H1 (cell line): ENCODE data around the gene SNRPE. TPM values are rescaled to one million over a fixed set of nuclear protein-coding genes. Genes with fewer than 3 reads are reported as not detected.

Experiments used
- CTCF ChIA-PET: fragments of 300-600 bp; sonication (Branson Sonifier 250); formaldehyde crosslinking; loops from one replicate; lab custom pipeline; 2021; ENCODE audit not compliant: partially characterized antibody; lab: Charles Lee
- POLR2A ChIA-PET: fragments of 300-600 bp; sonication (Branson Sonifier 250); formaldehyde crosslinking; loops from one replicate; lab custom pipeline; 2021; ENCODE audit warnings: inconsistent platforms; ENCODE audit not compliant: partially characterized antibody; lab: Charles Lee
- DNase-seq, 2 experiments: peaks; one replicate each; pipeline versions ENCODE4 v3.0.0 to v3.0.0-alpha.2; 2010 to 2022; ENCODE audit warnings: low spot score in 2 of 2, low read depth in 1 of 2, mixed read lengths in 1 of 2
- FAIRE-seq: peaks from 2 replicates; lab custom pipeline; 2011; peaks lifted over from hg19 to GRCh38; lab: Jason Lieb, UNC
- H2AFZ ChIP-seq: 2 replicates; pipeline ENCODE4 v1.8.1; 2012; ENCODE audit warnings: low read length, inconsistent platforms
- H2AK5ac ChIP-seq: 2 replicates; pipeline ENCODE4 v1.6.1; 2013; ENCODE audit warnings: low read depth, low read length
- H2BK120ac ChIP-seq: replicated peaks from 2 replicates; pipeline ENCODE3; 2013; ENCODE audit warnings: low read depth, low read length, inconsistent platforms
- H2BK12ac ChIP-seq: 2 replicates; pipeline ENCODE4 v1.6.1; 2013; ENCODE audit warnings: low read depth, low read length
- H2BK15ac ChIP-seq: 2 replicates; pipeline ENCODE4 v1.6.1; 2013; ENCODE audit warnings: low read length
- H2BK20ac ChIP-seq: 2 replicates; pipeline ENCODE4 v1.6.1; 2013; ENCODE audit warnings: low read length
- H2BK5ac ChIP-seq: 2 replicates; pipeline ENCODE4 v1.6.1; 2013; ENCODE audit warnings: low read depth, low read length
- H3K14ac ChIP-seq: 2 replicates; pipeline ENCODE4 v1.6.1; 2013; ENCODE audit warnings: inconsistent platforms; ENCODE audit not compliant: insufficient read length
- H3K18ac ChIP-seq: 2 replicates; pipeline ENCODE4 v1.6.1; 2013; ENCODE audit warnings: low read length; ENCODE audit errors: extremely low read depth
- H3K23ac ChIP-seq: 2 replicates; pipeline ENCODE4 v1.6.1; 2013; ENCODE audit warnings: inconsistent platforms; ENCODE audit not compliant: insufficient read length
- H3K23me2 ChIP-seq: 2 replicates; pipeline ENCODE4 v1.6.1; 2013; ENCODE audit warnings: low read depth, low read length
- H3K27ac ChIP-seq: 2 replicates; pipeline ENCODE4 v1.6.1; 2011; ENCODE audit warnings: low read depth, low read length, inconsistent platforms
- H3K27me3 ChIP-seq, 4 experiments: replicated peaks in 1 of 4; 1 replicate in 1 of 4; 2 replicates in 3 of 4; pipeline versions ENCODE4 v1.6.1 to v1.8.1; 2011 to 2013; ENCODE audit warnings: low read length in 3 of 4, mild to moderate bottlenecking in 3 of 4, inconsistent platforms in 2 of 4, mixed read lengths in 2 of 4, moderate library complexity in 1 of 4; ENCODE audit not compliant: control insufficient read depth in 3 of 4, insufficient read depth in 3 of 4; ENCODE audit errors: extremely low read depth in 1 of 4
- H3K36me3 ChIP-seq, 4 experiments: 2 replicates each; pipeline versions ENCODE4 v1.6.1 to v1.8.1; 2011 to 2013; ENCODE audit warnings: mild to moderate bottlenecking in 4 of 4, low read length in 3 of 4, moderate library complexity in 2 of 4, control low read depth in 1 of 4, inconsistent platforms in 1 of 4; ENCODE audit not compliant: insufficient read depth in 4 of 4, control insufficient read depth in 2 of 4
- H3K4ac ChIP-seq: replicated peaks from 2 replicates; pipeline ENCODE3; 2013; ENCODE audit warnings: low read length, low read depth, mixed read lengths, inconsistent platforms; ENCODE audit not compliant: insufficient read length
- H3K4me1 ChIP-seq, 4 experiments: replicated peaks in 1 of 4; 1 replicate in 1 of 4; 2 replicates in 3 of 4; pipeline versions ENCODE4 v1.6.1 to v1.8.1; 2011 to 2013; ENCODE audit warnings: low read length in 3 of 4, inconsistent platforms in 2 of 4, mixed read lengths in 1 of 4; ENCODE audit not compliant: insufficient read depth in 4 of 4, control insufficient read depth in 3 of 4
- H3K4me2 ChIP-seq, 2 experiments: 2 replicates each; pipeline versions ENCODE4 v1.6.1 to v1.8.1; 2011 to 2013; ENCODE audit warnings: low read depth in 2 of 2, low read length in 2 of 2, control low read depth in 1 of 2, inconsistent platforms in 1 of 2, mild to moderate bottlenecking in 1 of 2; ENCODE audit not compliant: insufficient read depth in 1 of 2
- H3K4me3 ChIP-seq, 4 experiments: fragments of 200-600, 300-600 bp in 1 of 4; sonication (generic), shearing (Covaris generic), sonication (Bioruptor Twin) in 1 of 4; 2 replicates each; pipeline versions ENCODE4 v1.5.1 to v1.8.1; 2011 to 2016; ENCODE audit warnings: low read length in 4 of 4, low read depth in 3 of 4, control low read depth in 2 of 4, inconsistent platforms in 2 of 4, mild to moderate bottlenecking in 2 of 4, mixed read lengths in 1 of 4, moderate library complexity in 1 of 4; ENCODE audit not compliant: insufficient read depth in 2 of 4; ENCODE audit errors: extremely low read depth in 1 of 4
- H3K56ac ChIP-seq: replicated peaks from 2 replicates; pipeline ENCODE3; 2013; ENCODE audit warnings: low read depth, mild to moderate bottlenecking, mixed read lengths, low read length, inconsistent platforms; ENCODE audit not compliant: insufficient read length
- H3K79me1 ChIP-seq: 2 replicates; pipeline ENCODE4 v1.6.1; 2013; ENCODE audit warnings: low read depth, low read length, control low read depth
- H3K79me2 ChIP-seq, 2 experiments: 2 replicates each; pipeline versions ENCODE4 v1.6.1 to v1.8.1; 2012 to 2013; ENCODE audit warnings: low read length in 2 of 2, mild to moderate bottlenecking in 2 of 2, inconsistent platforms in 1 of 2; ENCODE audit not compliant: insufficient read depth in 2 of 2, control insufficient read depth in 1 of 2
- H3K9ac ChIP-seq, 4 experiments: replicated peaks in 1 of 4; 1 replicate in 1 of 4; 2 replicates in 3 of 4; pipeline versions ENCODE4 v1.6.1 to v1.8.1; 2011 to 2013; ENCODE audit warnings: low read depth in 3 of 4, low read length in 3 of 4, control low read depth in 2 of 4, mild to moderate bottlenecking in 2 of 4, moderate library complexity in 2 of 4, inconsistent platforms in 1 of 4; ENCODE audit errors: extremely low read depth in 1 of 4
- H3K9me3 ChIP-seq, 2 experiments: 2 replicates each; pipeline versions ENCODE4 v1.6.1 to v1.8.1; 2012 to 2013; ENCODE audit warnings: mild to moderate bottlenecking in 2 of 2, moderate library complexity in 2 of 2, control low read depth in 1 of 2, inconsistent platforms in 1 of 2, low read depth in 1 of 2, low read length in 1 of 2, mixed read lengths in 1 of 2; ENCODE audit not compliant: insufficient read depth in 2 of 2
- H4K20me1 ChIP-seq, 2 experiments: replicated peaks in 1 of 2; 2 replicates each; pipeline versions ENCODE3 to v1.8.1; 2011 to 2013; ENCODE audit warnings: inconsistent platforms in 2 of 2, low read length in 2 of 2, mild to moderate bottlenecking in 1 of 2; ENCODE audit not compliant: insufficient read depth in 2 of 2, control insufficient read depth in 1 of 2
- H4K5ac ChIP-seq: 2 replicates; pipeline ENCODE4 v1.6.1; 2013; ENCODE audit warnings: low read length, low read depth, mixed read lengths, inconsistent platforms; ENCODE audit not compliant: insufficient read length
- H4K8ac ChIP-seq: 2 replicates; pipeline ENCODE4 v1.8.0; 2013; ENCODE audit warnings: mild to moderate bottlenecking, moderate library complexity, low read length, inconsistent platforms; ENCODE audit not compliant: insufficient read depth; ENCODE audit errors: extremely low read depth
- H4K91ac ChIP-seq: replicated peaks from 2 replicates; pipeline ENCODE3; 2013; ENCODE audit warnings: low read length, mixed read lengths, inconsistent platforms; ENCODE audit not compliant: insufficient read length
- BACH1 ChIP-seq: IDR thresholded peaks from 2 replicates; pipeline ENCODE4 v1.6.1; 2012; ENCODE audit warnings: low read length, improper control_type of control experiment
- BRCA1 ChIP-seq: IDR thresholded peaks from 2 replicates; pipeline ENCODE4 v1.6.1; 2012; ENCODE audit warnings: low read depth, low read length, improper control_type of control experiment
- GABPA ChIP-seq: IDR thresholded peaks from 2 replicates; pipeline ENCODE4 v1.6.1; 2011; ENCODE audit warnings: mild to moderate bottlenecking, low read length, moderate library complexity, borderline replicate concordance; ENCODE audit not compliant: insufficient read depth
- JUND ChIP-seq: IDR thresholded peaks from 2 replicates; pipeline ENCODE4 v1.6.1; 2011; ENCODE audit warnings: mild to moderate bottlenecking, improper control_type of control experiment, low read length
- KDM5A ChIP-seq: fragments of 200-600 bp; IDR thresholded peaks from 2 replicates; pipeline ENCODE4 v1.7.1; 2012; ENCODE audit warnings: mild to moderate bottlenecking, low read length, inconsistent platforms, mixed read lengths
- POLR2A ChIP-seq, 2 experiments: IDR thresholded peaks; 1 replicate in 1 of 2; 2 replicates in 1 of 2; pipeline ENCODE4 v1.6.1; 2011; ENCODE audit warnings: low read depth in 2 of 2, low read length in 2 of 2, mild to moderate bottlenecking in 2 of 2; ENCODE audit errors: control extremely low read depth in 1 of 2
- POLR2AphosphoS5 ChIP-seq: IDR thresholded peaks from 2 replicates; pipeline ENCODE4 v1.6.1; 2011; ENCODE audit warnings: low read depth, low read length
- RFX5 ChIP-seq: IDR thresholded peaks from 2 replicates; pipeline ENCODE4 v1.6.1; 2011; ENCODE audit warnings: low read depth, low read length, improper control_type of control experiment, borderline replicate concordance
- SAP30 ChIP-seq: fragments of 300-600 bp; sonication (generic); IDR thresholded peaks from 2 replicates; pipeline ENCODE4 v1.7.1; 2012; ENCODE audit warnings: low read length, moderate library complexity, mild to moderate bottlenecking, inconsistent platforms; ENCODE audit not compliant: insufficient read depth, insufficient replicate concordance
- SP4 ChIP-seq: IDR thresholded peaks from 2 replicates; pipeline ENCODE4 v1.6.1; 2012; ENCODE audit warnings: low read length, inconsistent platforms
- WGBS, 2 experiments: shearing (Covaris generic) in 1 of 2; methylation state at CpG; one replicate each; pipeline versions ENCODE4 v1.1.6 to v1.1.7; 2013 to 2015; ENCODE audit warnings: low lambda C conversion rate in 2 of 2, mixed read lengths in 2 of 2, inconsistent platforms in 1 of 2, low coverage in 1 of 2, missing lambda C conversion rate in 1 of 2; ENCODE audit not compliant: insufficient replicate concordance in 2 of 2, insufficient coverage in 1 of 2, insufficient read length in 1 of 2; ENCODE audit errors: extremely low coverage in 1 of 2, missing lambda C conversion rate in 1 of 2; 5-methylcytosine and 5-hydroxymethylcytosine counted together
- polyA plus RNA-seq, 7 experiments: library from polyadenylated mRNA; depleted of rRNA in 3 of 7; stranded (reverse) in 5 of 7; unstranded in 2 of 7; fragments of >200 nt in 5 of 7; fragments of 200-250 nt in 2 of 7; gene quantifications; 1 replicate in 5 of 7; 2 replicates in 1 of 7; 4 replicates in 1 of 7; pipeline versions ENCODE4 v1.2.1 to v1.2.3, GENCODE V29; 2011 to 2013; ENCODE audit warnings: missing spikeins in 2 of 7, mixed read lengths in 2 of 7
- total RNA-seq: library from RNA; stranded (reverse); fragmentation: NEBNext Ultra II Directional; extraction: Animal tissue kit (Norgen Biotek cat#: 25700); gene quantifications from 2 replicates; pipeline ENCODE4 v1.2.1, GENCODE V29; 2021
- TF ChIP-seq, protein P1 (sequence below): IDR thresholded peaks from 2 replicates; pipeline ENCODE4 v1.6.1; 2012; ENCODE audit warnings: inconsistent platforms

Gene SNRPE
- total and polyA plus RNA-seq, 2 of the 8 experiments (the other 6 are each of a cell fraction or from before 2014, with no cell fraction given) = 416 to 461 TPM

DNA sequence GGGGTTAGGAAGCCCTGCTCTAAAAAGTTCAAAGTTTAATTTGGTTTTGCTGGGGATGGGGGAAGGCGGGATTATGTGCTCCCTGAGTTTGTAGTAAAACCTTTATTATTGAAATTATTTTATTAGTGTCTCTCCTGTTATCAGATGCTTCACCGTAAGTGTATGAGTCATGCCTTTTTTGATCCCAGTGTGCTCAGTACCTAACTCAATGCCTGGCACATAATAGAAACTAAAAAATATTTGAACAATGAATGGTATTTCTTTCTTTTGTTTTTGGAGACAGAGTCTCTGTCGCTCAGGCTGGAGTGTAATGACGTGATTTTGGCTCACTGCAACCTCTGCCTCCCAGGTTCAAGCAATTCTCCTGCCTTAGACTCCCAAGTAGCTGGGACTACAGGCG is 6.4 kb downstream of the SNRPE start:
- DNase-seq (no peak), FAIRE-seq (no peak)
- Histone ChIP-seq H4K8ac (no peak overlapping the region), H3K4me3 (no peak overlapping the region), H3K4me2 (no peak overlapping the region), H3K79me2 (peaks cover 0 to 23% of the 10 kb centered on the region in 2 experiments; a peak in 3 of 4 replicates), H4K91ac (no peak overlapping the region), H2BK120ac (no peak overlapping the region), H3K79me1 (peaks cover 2% of the 10 kb centered on the region; the same call in 1 of the 2 replicates), H2BK12ac (no peak overlapping the region), H3K4ac (no peak overlapping the region), H4K5ac (no peak overlapping the region), H3K56ac (no peak overlapping the region), H2BK5ac (no peak overlapping the region), H3K4me1 (peaks cover 0 to 7% (median 0%) of the 10 kb centered on the region in 4 experiments; a peak in 2 of 7 replicates), H3K27ac (no peak overlapping the region), H2AFZ (no peak overlapping the region), H2BK20ac (no peak overlapping the region), H3K27me3 (no peaks in the 10 kb centered on the region), H3K14ac (no peak overlapping the region), H3K23ac (no peak overlapping the region), H2AK5ac (no peak overlapping the region), H3K36me3 (peaks cover 24 to 63% (median 38%) of the 10 kb centered on the region in 4 experiments), H3K9me3 (no peaks in the 10 kb centered on the region), H4K20me1 (no peaks in the 10 kb centered on the region), H3K23me2 (no peaks in the 10 kb centered on the region), H3K9ac (no peak overlapping the region), H3K18ac (no peak overlapping the region), H2BK15ac (no peak overlapping the region)
- WGBS, 2 experiments = 69% methylated on average over 5 of the region's 5 CpGs; no CpG with 5 or more reads in 1 of the 2 experiments
- ChIA-PET CTCF (interaction anchor here (1.5 to 12.6 kb wide), 2 partner anchors 261 to 274 kb away, joined by 5 to 261 read pairs; no protein-coding TSS in a partner anchor), POLR2A (interaction anchor here (0.8 to 14.3 kb wide), 8 partner anchors 216 to 285 kb away, joined by 3 to 174 read pairs (median 3); no protein-coding TSS in a partner anchor)
- TF ChIP-seq, protein P1, sequence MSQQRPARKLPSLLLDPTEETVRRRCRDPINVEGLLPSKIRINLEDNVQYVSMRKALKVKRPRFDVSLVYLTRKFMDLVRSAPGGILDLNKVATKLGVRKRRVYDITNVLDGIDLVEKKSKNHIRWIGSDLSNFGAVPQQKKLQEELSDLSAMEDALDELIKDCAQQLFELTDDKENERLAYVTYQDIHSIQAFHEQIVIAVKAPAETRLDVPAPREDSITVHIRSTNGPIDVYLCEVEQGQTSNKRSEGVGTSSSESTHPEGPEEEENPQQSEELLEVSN = no peak
- TF ChIP-seq SAP30 (no peak), GABPA (no peak), JUND (no peak), POLR2A (IDR thresholded peaks at IDR 0.05; ENCODE audit: control extremely low read depth in 1 of 2, low read depth in 2 of 2, low read length in 2 of 2) (no peak), RFX5 (no peak), KDM5A (no peak), SP4 (no peak), BRCA1 (no peak), BACH1 (no peak), POLR2AphosphoS5 (no peak)
